ENCODE measurements around the gene ADM.

- TF ChIP-seq CTCF (IDR thresholded peaks at IDR 0.05; ENCODE audit: low read depth, low read length) (no peak), POLR2A (IDR thresholded peaks at IDR 0.05; ENCODE audit: extremely low read depth, insufficient read length) (no peak), MYC (IDR thresholded peaks at IDR 0.05; ENCODE audit: low read depth, low read length) (no peak), MAX (IDR thresholded peaks at IDR 0.05; ENCODE audit: low read depth, low read length) (no peak)
Observed at GRCh38 chr11:10351765-10352641, 47.1 kb downstream of the ADM start.
